Retinal pigment epithelial cell (primary cell): ENCODE measurements around the gene PIGQ.

Experiments
- DNase-seq: peaks from one replicate; pipeline ENCODE4 v3.0.0-alpha.2; 2010; ENCODE audit warnings: low read depth
- H3K4me3 ChIP-seq: 2 replicates; pipeline ENCODE4 v1.5.1; 2011; ENCODE audit warnings: mild to moderate bottlenecking, low read length, control low read depth, moderate library complexity
- TF ChIP-seq, protein P1 (sequence below): conservative IDR thresholded peaks from 2 replicates; pipeline ENCODE4 v1.5.1; 2011; ENCODE audit warnings: low read depth, low read length, control low read depth, inconsistent platforms

Gene PIGQ

DNA sequence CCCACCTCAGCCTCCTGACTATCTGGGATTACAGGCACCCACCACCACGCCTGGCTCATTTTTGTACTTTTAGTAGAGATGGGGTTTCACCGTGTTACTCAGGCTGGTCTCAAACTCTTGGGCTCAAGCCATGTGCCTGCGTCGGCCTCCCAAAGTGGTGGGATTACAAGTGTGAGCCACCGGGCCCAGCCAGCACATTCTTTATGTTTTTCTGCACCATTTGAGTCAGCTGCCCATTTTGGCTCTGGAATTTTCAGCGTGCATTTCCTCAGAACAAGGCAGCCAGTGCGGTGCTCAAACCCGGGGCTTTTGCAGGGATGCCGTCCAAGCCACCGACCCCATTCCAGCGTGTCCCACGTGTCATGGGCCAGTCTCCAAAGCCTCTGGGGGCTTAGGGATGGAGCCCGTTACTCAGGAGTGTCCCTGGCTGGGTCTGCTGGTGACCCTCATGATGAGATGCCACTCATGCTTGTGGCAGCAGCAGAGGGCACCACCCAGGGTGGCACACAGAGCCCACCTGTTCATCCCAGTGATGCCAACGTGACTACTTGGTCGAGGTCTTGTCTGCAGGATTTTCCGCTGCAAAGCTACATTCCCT, 16.4 kb downstream of the PIGQ start:
- TF ChIP-seq, protein P1, sequence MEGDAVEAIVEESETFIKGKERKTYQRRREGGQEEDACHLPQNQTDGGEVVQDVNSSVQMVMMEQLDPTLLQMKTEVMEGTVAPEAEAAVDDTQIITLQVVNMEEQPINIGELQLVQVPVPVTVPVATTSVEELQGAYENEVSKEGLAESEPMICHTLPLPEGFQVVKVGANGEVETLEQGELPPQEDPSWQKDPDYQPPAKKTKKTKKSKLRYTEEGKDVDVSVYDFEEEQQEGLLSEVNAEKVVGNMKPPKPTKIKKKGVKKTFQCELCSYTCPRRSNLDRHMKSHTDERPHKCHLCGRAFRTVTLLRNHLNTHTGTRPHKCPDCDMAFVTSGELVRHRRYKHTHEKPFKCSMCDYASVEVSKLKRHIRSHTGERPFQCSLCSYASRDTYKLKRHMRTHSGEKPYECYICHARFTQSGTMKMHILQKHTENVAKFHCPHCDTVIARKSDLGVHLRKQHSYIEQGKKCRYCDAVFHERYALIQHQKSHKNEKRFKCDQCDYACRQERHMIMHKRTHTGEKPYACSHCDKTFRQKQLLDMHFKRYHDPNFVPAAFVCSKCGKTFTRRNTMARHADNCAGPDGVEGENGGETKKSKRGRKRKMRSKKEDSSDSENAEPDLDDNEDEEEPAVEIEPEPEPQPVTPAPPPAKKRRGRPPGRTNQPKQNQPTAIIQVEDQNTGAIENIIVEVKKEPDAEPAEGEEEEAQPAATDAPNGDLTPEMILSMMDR, result no peak
- H3K4me3 ChIP-seq, result no peak overlapping the region
- DNase-seq, result no peak

DNA sequence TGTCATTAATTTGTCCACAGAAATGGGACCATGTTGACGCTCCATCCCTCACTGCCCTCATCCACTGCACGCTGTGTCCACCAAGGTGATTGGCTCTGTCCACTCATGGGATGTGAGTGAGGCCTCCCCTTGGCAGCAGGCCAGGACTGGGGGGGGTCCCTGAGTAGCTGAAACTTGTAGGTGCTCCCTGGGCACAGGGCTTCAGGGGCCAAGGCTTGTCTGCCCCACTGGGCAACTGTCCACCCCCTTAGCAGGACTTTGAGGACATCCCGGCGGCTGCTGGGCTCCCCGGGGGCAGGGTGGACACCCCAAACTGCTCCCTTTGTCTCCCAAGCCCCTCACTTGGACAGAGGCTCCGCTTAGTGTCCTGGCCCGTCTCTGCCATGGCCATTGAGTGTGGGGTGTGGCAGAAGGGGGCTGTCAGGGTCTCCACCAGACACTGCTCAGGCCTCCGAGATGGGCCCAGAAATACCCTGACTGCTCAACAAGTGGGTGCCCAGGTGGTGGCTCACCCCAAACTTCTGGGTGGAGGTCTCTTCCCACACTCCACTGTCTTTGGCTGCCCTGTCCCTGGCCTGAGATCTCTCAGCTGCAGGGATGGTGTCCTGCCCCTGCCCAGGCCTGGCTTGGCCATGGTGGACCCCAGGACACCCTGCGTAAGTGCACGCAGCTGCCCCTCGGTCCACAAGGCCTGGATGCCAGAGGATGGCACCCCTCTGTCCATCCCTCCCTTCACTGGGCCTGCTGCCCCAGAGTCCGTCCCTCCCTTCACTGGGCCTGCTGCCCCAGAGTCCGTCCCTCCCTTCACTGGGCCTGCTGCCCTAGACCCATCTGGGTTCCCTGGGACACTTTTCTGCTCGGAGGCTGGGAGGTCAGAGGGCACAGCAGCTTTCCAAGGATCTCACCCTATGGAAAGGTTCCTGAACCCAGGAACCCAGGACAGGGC, 17.1 kb downstream of the PIGQ start:
- no peak for DNase-seq
- TF ChIP-seq, protein P1, result no peak
- H3K4me3 ChIP-seq, result no peak overlapping the region

DNA sequence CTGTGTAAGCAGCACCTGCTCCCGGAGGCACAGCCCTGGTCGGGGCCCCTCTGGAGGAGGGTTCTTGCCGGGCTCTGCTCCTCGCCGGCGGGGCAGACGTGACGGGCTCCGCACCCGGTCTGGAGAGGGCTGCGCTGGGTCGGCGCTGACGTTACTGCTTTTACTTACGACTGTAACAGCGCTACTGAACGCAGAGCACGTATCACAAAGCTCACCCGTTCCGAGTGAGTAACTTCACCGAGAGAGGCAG, 18.8 kb downstream of the PIGQ start:
- TF ChIP-seq, protein P1, result no peak
- H3K4me3 ChIP-seq, result peak overlapping the region; percentile 76
- no peak for DNase-seq

DNA sequence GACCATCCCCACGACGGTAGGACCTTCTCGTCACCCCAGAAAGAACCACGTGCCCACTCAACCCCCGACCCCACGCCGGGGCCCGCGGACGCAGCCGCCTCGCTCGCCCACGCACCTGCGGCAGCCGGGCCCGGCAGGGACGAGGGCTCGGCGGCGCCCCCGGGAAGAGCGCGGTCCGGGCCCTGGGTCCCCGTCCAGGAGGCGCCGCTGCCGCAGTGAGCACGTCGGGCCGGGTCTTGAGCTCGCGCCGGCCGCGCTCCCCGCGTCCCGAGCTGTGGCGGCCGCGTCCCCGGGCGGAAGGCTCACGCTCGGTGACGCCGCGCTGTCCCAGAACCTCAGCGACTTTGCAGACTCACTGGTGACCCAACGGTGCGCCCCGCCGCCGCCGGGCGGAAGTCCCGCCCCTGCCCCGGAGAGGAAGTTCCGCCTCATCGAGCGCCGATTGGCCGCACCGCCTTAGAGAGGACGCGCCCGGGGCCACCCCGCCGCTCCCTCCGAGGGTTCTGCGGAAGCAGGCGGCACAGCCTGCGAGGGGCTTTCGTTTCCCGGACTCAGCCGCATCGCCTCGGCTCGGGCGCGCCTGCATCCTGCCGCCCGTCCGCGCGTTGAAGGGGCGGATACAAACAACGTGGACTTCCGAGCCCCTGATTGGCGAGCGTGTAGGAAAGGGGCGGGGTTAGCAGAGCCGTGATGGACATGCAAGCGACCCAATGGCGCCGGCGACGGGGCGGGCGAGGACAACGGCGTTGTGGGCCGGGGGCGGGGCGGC, 19.3 kb downstream of the PIGQ start:
- peak overlapping the region; percentile 76 for H3K4me3 ChIP-seq
- TF ChIP-seq, protein P1, result no peak
- DNase-seq, result peak; percentile 72

DNA sequence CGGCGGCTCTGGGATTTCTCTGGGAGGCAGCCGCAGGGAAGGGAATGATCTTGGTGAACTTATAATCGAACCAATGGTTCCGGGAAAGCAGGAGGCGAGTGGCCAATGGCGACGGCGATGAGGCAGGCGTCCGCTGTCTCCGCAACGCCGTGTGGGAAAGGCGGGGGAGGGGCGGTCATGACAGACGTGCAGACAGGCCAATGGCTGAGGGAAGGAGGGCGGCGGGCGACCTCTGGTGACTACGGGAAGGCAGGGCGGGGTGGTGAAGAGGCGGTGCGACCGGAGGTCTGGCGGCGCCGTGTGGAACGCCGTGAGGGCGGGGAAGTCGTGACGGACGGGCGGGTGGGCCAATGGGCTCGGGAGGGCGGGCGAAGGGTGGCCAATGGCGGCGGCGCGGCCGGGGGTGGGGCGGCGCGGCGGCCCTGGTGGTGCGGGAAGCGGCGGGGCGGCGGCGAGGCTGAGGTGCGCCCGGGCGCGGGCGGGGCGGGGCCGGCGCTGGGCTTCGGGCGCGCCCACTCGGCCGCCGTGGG, 20.0 kb downstream of the PIGQ start, which contains the start of gene RAB40C:
RAB40C (plus strand) TSS at position 409 of the 530 bp plus-strand sequence. CDS start 226 bp downstream, outside the sequence.
- TF ChIP-seq, protein P1, result peak; percentile 4
- peak; percentile 88 for DNase-seq
- H3K4me3 ChIP-seq, result peak within 1 kb of the TSS; percentile 76

DNA sequence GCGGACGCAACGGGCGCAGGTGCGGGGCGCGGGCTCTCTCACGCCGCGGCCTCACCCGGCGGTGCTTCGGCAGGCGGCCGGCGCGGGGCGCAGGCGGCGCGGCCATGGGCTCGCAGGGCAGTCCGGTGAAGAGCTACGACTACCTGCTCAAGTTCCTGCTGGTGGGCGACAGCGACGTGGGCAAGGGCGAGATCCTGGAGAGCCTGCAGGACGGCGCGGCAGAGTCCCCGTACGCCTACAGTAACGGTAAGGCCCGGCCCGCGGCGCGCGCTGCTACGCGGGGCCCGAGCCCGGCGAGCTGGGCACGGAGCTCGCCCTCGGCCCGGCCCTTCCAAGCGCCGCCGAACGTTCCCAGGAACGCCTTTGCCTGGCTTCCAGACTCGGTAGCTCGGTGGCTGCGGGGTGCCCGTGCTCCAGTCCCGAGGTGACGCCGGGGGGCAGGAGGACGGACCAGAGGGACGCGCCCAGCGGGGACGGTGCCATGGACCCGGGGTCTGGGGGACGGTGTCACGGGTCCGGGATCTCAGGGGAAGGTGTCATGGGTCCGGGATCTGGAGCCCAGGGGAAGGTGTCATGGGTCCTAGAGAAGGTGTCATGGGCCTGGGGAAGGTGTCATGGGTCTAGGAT, 20.5 kb downstream of the PIGQ start:
- TF ChIP-seq, protein P1, result no peak
- DNase-seq, result no peak
- H3K4me3 ChIP-seq, result peak overlapping the region; percentile 76
